HepG2 (cell line): ENCODE measurements around the gene CGGBP1. TPM values are rescaled to one million over a fixed set of nuclear protein-coding genes. Genes with fewer than 3 reads are reported as not detected.

ENCODE experiments used
- BCL6 ChIP-seq: IDR thresholded peaks from 2 replicates; pipeline ENCODE4 v1.6.1; 2016; ENCODE audit warnings: missing genetic modification reagents, missing compliant biosample characterization
- CAMTA2 ChIP-seq: sonication (generic); formaldehyde crosslinking; IDR thresholded peaks from 2 replicates; pipeline ENCODE4 v1.4.0; 2020; ENCODE audit warnings: mild to moderate bottlenecking, missing genetic modification reagents, borderline replicate concordance
- CBFB ChIP-seq: sonication (generic); formaldehyde crosslinking; IDR thresholded peaks from 2 replicates; pipeline ENCODE4 v1.4.0; 2020; ENCODE audit warnings: missing genetic modification reagents
- KLF11 ChIP-seq: IDR thresholded peaks from 2 replicates; pipeline ENCODE4 v1.6.1; 2016; ENCODE audit warnings: missing compliant biosample characterization
- PAXIP1 ChIP-seq: sonication (generic); formaldehyde crosslinking; conservative IDR thresholded peaks from 2 replicates; pipeline ENCODE4 v1.4.0; 2020; ENCODE audit warnings: mild to moderate bottlenecking, missing genetic modification reagents, moderate library complexity
- PBX2 ChIP-seq: IDR thresholded peaks from 2 replicates; pipeline ENCODE4 v1.6.1; 2016; ENCODE audit warnings: control low read depth
- PHF5A ChIP-seq: IDR thresholded peaks from one replicate; pipeline ENCODE4 v1.6.1; 2018; ENCODE audit warnings: low read depth, missing genetic modification reagents; ENCODE audit not compliant: unreplicated experiment
- RBM22 ChIP-seq: fragments of 200-400 bp; formaldehyde crosslinking; optimal IDR thresholded peaks from 2 replicates; pipeline ENCODE3; 2017; ENCODE audit warnings: mild to moderate bottlenecking, low read length, moderate library complexity
- REPIN1 ChIP-seq: sonication (generic); formaldehyde crosslinking; IDR thresholded peaks from 2 replicates; pipeline ENCODE4 v1.8.0; 2022; ENCODE audit warnings: missing genetic modification reagents, low read depth, mild to moderate bottlenecking, borderline replicate concordance
- TAF15 ChIP-seq: fragments of 200-400 bp; formaldehyde crosslinking; IDR thresholded peaks from one replicate; pipeline ENCODE4 v1.6.1; 2018; ENCODE audit warnings: mild to moderate bottlenecking, low read depth, low read length; ENCODE audit not compliant: poor library complexity, severe bottlenecking
- ZBTB26 ChIP-seq: IDR thresholded peaks from 2 replicates; pipeline ENCODE4 v1.6.1; 2016; ENCODE audit warnings: missing compliant biosample characterization, missing genetic modification reagents, borderline replicate concordance
- ZNF124 ChIP-seq: sonication (generic); formaldehyde crosslinking; IDR thresholded peaks from 2 replicates; pipeline ENCODE4 v1.4.0; 2020; ENCODE audit warnings: missing genetic modification reagents
- ZNF326 ChIP-seq: sonication (generic); formaldehyde crosslinking; IDR thresholded peaks from 2 replicates; pipeline ENCODE4 v1.4.0; 2020; ENCODE audit warnings: missing genetic modification reagents, borderline replicate concordance
- ZNF367 ChIP-seq: sonication (generic); formaldehyde crosslinking; IDR thresholded peaks from 2 replicates; pipeline ENCODE4 v1.4.0; 2020; ENCODE audit warnings: missing genetic modification reagents, borderline replicate concordance
- ZNF543 ChIP-seq: sonication (generic); formaldehyde crosslinking; IDR thresholded peaks from 2 replicates; pipeline ENCODE4 v1.4.0; 2020; ENCODE audit warnings: mild to moderate bottlenecking, missing genetic modification reagents
- ZNF772 ChIP-seq: sonication (generic); formaldehyde crosslinking; IDR thresholded peaks from 2 replicates; pipeline ENCODE4 v1.5.0; 2020; ENCODE audit warnings: mild to moderate bottlenecking, missing genetic modification reagents
- polyA plus RNA-seq, 8 experiments: library from polyadenylated mRNA; depleted of rRNA in 3 of 8; stranded (reverse) in 7 of 8; unstranded in 1 of 8; fragments of >200 nt; fragmentation: Illumina TruSeq in 4 of 8; extraction: Trizol in 4 of 8; gene quantifications; 2 replicates each; pipeline versions ENCODE4 v1.2.1 to v1.2.3, GENCODE V29; 2011 to 2016; ENCODE audit warnings: low read depth in 4 of 8, missing spikeins in 1 of 8, mixed read lengths in 1 of 8; ENCODE audit not compliant: insufficient read depth in 1 of 8
- total RNA-seq, 5 experiments: library from RNA; depleted of rRNA; stranded (reverse); fragments of >200 nt; fragmentation: Illumina TruSeq; extraction: Trizol; gene quantifications; 2 replicates each; pipeline ENCODE4 v1.2.3, GENCODE V29; 2016; ENCODE audit warnings: low read depth in 1 of 5
- TF ChIP-seq, protein P1 (sequence below): sonication (generic); formaldehyde crosslinking; IDR thresholded peaks from 2 replicates; pipeline ENCODE4 v1.9.0; 2022; ENCODE audit warnings: missing genetic modification reagents, mild to moderate bottlenecking, borderline replicate concordance

CGGBP1 gene
- total and polyA plus RNA-seq, 2 of the 13 experiments (the other 11 are each of a cell fraction or from before 2014, with no cell fraction given) = 38.9 to 47.0 TPM

DNA sequence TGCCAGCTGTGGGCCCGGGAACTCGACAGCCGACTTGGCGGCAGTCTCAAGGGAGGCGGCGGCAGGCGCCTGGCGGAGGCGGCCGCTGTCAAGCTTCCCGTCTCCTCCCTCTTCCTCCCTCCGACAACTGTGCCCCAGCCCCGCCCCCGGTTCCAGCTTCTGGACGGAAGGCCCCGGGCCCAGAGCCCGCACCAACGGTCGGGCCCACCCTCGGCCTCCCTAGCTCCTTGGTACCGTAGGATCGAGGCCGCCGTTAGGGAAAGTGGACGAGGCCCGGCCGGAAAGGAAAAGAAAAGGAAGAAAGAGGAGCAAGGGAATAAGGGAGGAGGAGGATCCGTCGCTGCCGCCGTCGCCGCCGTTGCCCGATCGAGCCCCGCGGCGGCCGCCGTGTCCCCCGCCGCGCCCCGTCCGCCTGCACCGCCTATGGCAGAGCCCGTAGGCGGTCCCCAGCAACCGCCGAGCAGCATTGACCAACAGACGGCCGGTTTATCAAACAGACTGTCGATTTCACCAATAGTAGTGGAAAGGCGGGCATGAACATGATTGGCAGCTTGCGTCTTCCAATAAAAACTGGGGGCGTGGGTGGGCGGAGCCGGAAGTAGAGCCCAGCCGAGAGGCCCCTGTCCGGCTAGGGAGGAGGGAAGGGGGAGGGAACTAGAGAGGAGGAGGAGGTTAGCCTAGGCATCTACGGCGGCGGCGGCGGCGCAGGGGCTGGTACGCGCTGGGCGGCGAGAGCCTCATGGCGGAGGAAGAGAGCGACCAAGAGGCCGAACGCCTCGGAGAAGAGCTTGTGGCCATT lies at the start of gene CGGBP1, which contains the start of gene ZNF654 (continued):
- TF ChIP-seq RBM22 (no peak), ZNF326 (no peak), ZNF124 (CRISPR knock-in tag) (no peak), PHF5A (no peak), CBFB (CRISPR knock-in tag) (no peak; the same call in 1 of the 2 replicates), TAF15 (peak; percentile 42), PBX2 (peak; percentile 97), ZNF772 (CRISPR knock-in tag) (peak; percentile 23; the same call in 1 of the 2 replicates), CAMTA2 (CRISPR knock-in tag) (0 out of 2 replicates have a peak, but pooled peaks have one; percentile 28), ZNF367 (CRISPR knock-in tag) (no peak; the same call in 1 of the 2 replicates), ZNF543 (CRISPR knock-in tag) (peak; percentile 59), ZBTB26 (no peak), REPIN1 (peak; percentile 36), KLF11 (CRISPR knock-in tag) (peak; percentile 54; the same call in 1 of the 2 replicates), BCL6 (CRISPR knock-in tag) (no peak), PAXIP1 (CRISPR knock-in tag) (no peak; the same call in none of the 2 replicates)
- TF ChIP-seq, protein P1, sequence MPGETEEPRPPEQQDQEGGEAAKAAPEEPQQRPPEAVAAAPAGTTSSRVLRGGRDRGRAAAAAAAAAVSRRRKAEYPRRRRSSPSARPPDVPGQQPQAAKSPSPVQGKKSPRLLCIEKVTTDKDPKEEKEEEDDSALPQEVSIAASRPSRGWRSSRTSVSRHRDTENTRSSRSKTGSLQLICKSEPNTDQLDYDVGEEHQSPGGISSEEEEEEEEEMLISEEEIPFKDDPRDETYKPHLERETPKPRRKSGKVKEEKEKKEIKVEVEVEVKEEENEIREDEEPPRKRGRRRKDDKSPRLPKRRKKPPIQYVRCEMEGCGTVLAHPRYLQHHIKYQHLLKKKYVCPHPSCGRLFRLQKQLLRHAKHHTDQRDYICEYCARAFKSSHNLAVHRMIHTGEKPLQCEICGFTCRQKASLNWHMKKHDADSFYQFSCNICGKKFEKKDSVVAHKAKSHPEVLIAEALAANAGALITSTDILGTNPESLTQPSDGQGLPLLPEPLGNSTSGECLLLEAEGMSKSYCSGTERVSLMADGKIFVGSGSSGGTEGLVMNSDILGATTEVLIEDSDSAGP (CRISPR knock-in tag) = no peak; the same call in 1 of the 2 replicates
